H1 (cell line): ENCODE data around the gene CADM2. TPM values are rescaled to one million over a fixed set of nuclear protein-coding genes. Genes with fewer than 3 reads are reported as not detected.

Experiments used
- CTCF ChIA-PET: fragments of 300-600 bp; sonication (Branson Sonifier 250); formaldehyde crosslinking; loops from one replicate; lab custom pipeline; 2021; ENCODE audit not compliant: partially characterized antibody; lab: Charles Lee
- POLR2A ChIA-PET: fragments of 300-600 bp; sonication (Branson Sonifier 250); formaldehyde crosslinking; loops from one replicate; lab custom pipeline; 2021; ENCODE audit warnings: inconsistent platforms; ENCODE audit not compliant: partially characterized antibody; lab: Charles Lee
- DNase-seq, 2 experiments: peaks; one replicate each; pipeline versions ENCODE4 v3.0.0 to v3.0.0-alpha.2; 2010 to 2022; ENCODE audit warnings: low spot score in 2 of 2, low read depth in 1 of 2, mixed read lengths in 1 of 2
- FAIRE-seq: peaks from 2 replicates; lab custom pipeline; 2011; peaks lifted over from hg19 to GRCh38; lab: Jason Lieb, UNC
- H2AFZ ChIP-seq: 2 replicates; pipeline ENCODE4 v1.8.1; 2012; ENCODE audit warnings: low read length, inconsistent platforms
- H2AK5ac ChIP-seq: 2 replicates; pipeline ENCODE4 v1.6.1; 2013; ENCODE audit warnings: low read depth, low read length
- H2BK120ac ChIP-seq: replicated peaks from 2 replicates; pipeline ENCODE3; 2013; ENCODE audit warnings: low read depth, low read length, inconsistent platforms
- H2BK12ac ChIP-seq: 2 replicates; pipeline ENCODE4 v1.6.1; 2013; ENCODE audit warnings: low read depth, low read length
- H2BK15ac ChIP-seq: 2 replicates; pipeline ENCODE4 v1.6.1; 2013; ENCODE audit warnings: low read length
- H2BK20ac ChIP-seq: 2 replicates; pipeline ENCODE4 v1.6.1; 2013; ENCODE audit warnings: low read length
- H2BK5ac ChIP-seq: 2 replicates; pipeline ENCODE4 v1.6.1; 2013; ENCODE audit warnings: low read depth, low read length
- H3K14ac ChIP-seq: 2 replicates; pipeline ENCODE4 v1.6.1; 2013; ENCODE audit warnings: inconsistent platforms; ENCODE audit not compliant: insufficient read length
- H3K18ac ChIP-seq: 2 replicates; pipeline ENCODE4 v1.6.1; 2013; ENCODE audit warnings: low read length; ENCODE audit errors: extremely low read depth
- H3K23ac ChIP-seq: 2 replicates; pipeline ENCODE4 v1.6.1; 2013; ENCODE audit warnings: inconsistent platforms; ENCODE audit not compliant: insufficient read length
- H3K23me2 ChIP-seq: 2 replicates; pipeline ENCODE4 v1.6.1; 2013; ENCODE audit warnings: low read depth, low read length
- H3K27ac ChIP-seq: 2 replicates; pipeline ENCODE4 v1.6.1; 2011; ENCODE audit warnings: low read depth, low read length, inconsistent platforms
- H3K27me3 ChIP-seq, 4 experiments: replicated peaks in 1 of 4; 1 replicate in 1 of 4; 2 replicates in 3 of 4; pipeline versions ENCODE4 v1.6.1 to v1.8.1; 2011 to 2013; ENCODE audit warnings: low read length in 3 of 4, mild to moderate bottlenecking in 3 of 4, inconsistent platforms in 2 of 4, mixed read lengths in 2 of 4, moderate library complexity in 1 of 4; ENCODE audit not compliant: control insufficient read depth in 3 of 4, insufficient read depth in 3 of 4; ENCODE audit errors: extremely low read depth in 1 of 4
- H3K36me3 ChIP-seq, 4 experiments: 2 replicates each; pipeline versions ENCODE4 v1.6.1 to v1.8.1; 2011 to 2013; ENCODE audit warnings: mild to moderate bottlenecking in 4 of 4, low read length in 3 of 4, moderate library complexity in 2 of 4, control low read depth in 1 of 4, inconsistent platforms in 1 of 4; ENCODE audit not compliant: insufficient read depth in 4 of 4, control insufficient read depth in 2 of 4
- H3K4ac ChIP-seq: replicated peaks from 2 replicates; pipeline ENCODE3; 2013; ENCODE audit warnings: low read length, low read depth, mixed read lengths, inconsistent platforms; ENCODE audit not compliant: insufficient read length
- H3K4me1 ChIP-seq, 4 experiments: replicated peaks in 1 of 4; 1 replicate in 1 of 4; 2 replicates in 3 of 4; pipeline versions ENCODE4 v1.6.1 to v1.8.1; 2011 to 2013; ENCODE audit warnings: low read length in 3 of 4, inconsistent platforms in 2 of 4, mixed read lengths in 1 of 4; ENCODE audit not compliant: insufficient read depth in 4 of 4, control insufficient read depth in 3 of 4
- H3K4me2 ChIP-seq, 2 experiments: 2 replicates each; pipeline versions ENCODE4 v1.6.1 to v1.8.1; 2011 to 2013; ENCODE audit warnings: low read depth in 2 of 2, low read length in 2 of 2, control low read depth in 1 of 2, inconsistent platforms in 1 of 2, mild to moderate bottlenecking in 1 of 2; ENCODE audit not compliant: insufficient read depth in 1 of 2
- H3K4me3 ChIP-seq, 4 experiments: fragments of 200-600, 300-600 bp in 1 of 4; sonication (generic), shearing (Covaris generic), sonication (Bioruptor Twin) in 1 of 4; 2 replicates each; pipeline versions ENCODE4 v1.5.1 to v1.8.1; 2011 to 2016; ENCODE audit warnings: low read length in 4 of 4, low read depth in 3 of 4, control low read depth in 2 of 4, inconsistent platforms in 2 of 4, mild to moderate bottlenecking in 2 of 4, mixed read lengths in 1 of 4, moderate library complexity in 1 of 4; ENCODE audit not compliant: insufficient read depth in 2 of 4; ENCODE audit errors: extremely low read depth in 1 of 4
- H3K56ac ChIP-seq: replicated peaks from 2 replicates; pipeline ENCODE3; 2013; ENCODE audit warnings: low read depth, mild to moderate bottlenecking, mixed read lengths, low read length, inconsistent platforms; ENCODE audit not compliant: insufficient read length
- H3K79me1 ChIP-seq: 2 replicates; pipeline ENCODE4 v1.6.1; 2013; ENCODE audit warnings: low read depth, low read length, control low read depth
- H3K79me2 ChIP-seq, 2 experiments: 2 replicates each; pipeline versions ENCODE4 v1.6.1 to v1.8.1; 2012 to 2013; ENCODE audit warnings: low read length in 2 of 2, mild to moderate bottlenecking in 2 of 2, inconsistent platforms in 1 of 2; ENCODE audit not compliant: insufficient read depth in 2 of 2, control insufficient read depth in 1 of 2
- H3K9ac ChIP-seq, 4 experiments: replicated peaks in 1 of 4; 1 replicate in 1 of 4; 2 replicates in 3 of 4; pipeline versions ENCODE4 v1.6.1 to v1.8.1; 2011 to 2013; ENCODE audit warnings: low read depth in 3 of 4, low read length in 3 of 4, control low read depth in 2 of 4, mild to moderate bottlenecking in 2 of 4, moderate library complexity in 2 of 4, inconsistent platforms in 1 of 4; ENCODE audit errors: extremely low read depth in 1 of 4
- H3K9me3 ChIP-seq, 2 experiments: 2 replicates each; pipeline versions ENCODE4 v1.6.1 to v1.8.1; 2012 to 2013; ENCODE audit warnings: mild to moderate bottlenecking in 2 of 2, moderate library complexity in 2 of 2, control low read depth in 1 of 2, inconsistent platforms in 1 of 2, low read depth in 1 of 2, low read length in 1 of 2, mixed read lengths in 1 of 2; ENCODE audit not compliant: insufficient read depth in 2 of 2
- H4K20me1 ChIP-seq, 2 experiments: replicated peaks in 1 of 2; 2 replicates each; pipeline versions ENCODE3 to v1.8.1; 2011 to 2013; ENCODE audit warnings: inconsistent platforms in 2 of 2, low read length in 2 of 2, mild to moderate bottlenecking in 1 of 2; ENCODE audit not compliant: insufficient read depth in 2 of 2, control insufficient read depth in 1 of 2
- H4K5ac ChIP-seq: 2 replicates; pipeline ENCODE4 v1.6.1; 2013; ENCODE audit warnings: low read length, low read depth, mixed read lengths, inconsistent platforms; ENCODE audit not compliant: insufficient read length
- H4K8ac ChIP-seq: 2 replicates; pipeline ENCODE4 v1.8.0; 2013; ENCODE audit warnings: mild to moderate bottlenecking, moderate library complexity, low read length, inconsistent platforms; ENCODE audit not compliant: insufficient read depth; ENCODE audit errors: extremely low read depth
- H4K91ac ChIP-seq: replicated peaks from 2 replicates; pipeline ENCODE3; 2013; ENCODE audit warnings: low read length, mixed read lengths, inconsistent platforms; ENCODE audit not compliant: insufficient read length
- BACH1 ChIP-seq: IDR thresholded peaks from 2 replicates; pipeline ENCODE4 v1.6.1; 2012; ENCODE audit warnings: low read length, improper control_type of control experiment
- BCL11A ChIP-seq, 2 experiments: IDR thresholded peaks; one replicate each; pipeline ENCODE4 v1.6.1; 2011; ENCODE audit warnings: low read depth in 2 of 2, low read length in 2 of 2, mild to moderate bottlenecking in 2 of 2
- CBX8 ChIP-seq: fragments of 300-800, 300-1000 bp; sonication (generic); IDR thresholded peaks from 2 replicates; pipeline ENCODE4 v1.7.1; 2016; ENCODE audit warnings: low read depth, low read length, borderline replicate concordance
- CHD2 ChIP-seq: IDR thresholded peaks from 2 replicates; pipeline ENCODE4 v1.6.1; 2012; ENCODE audit warnings: low read length, improper control_type of control experiment
- FOSL1 ChIP-seq: IDR thresholded peaks from 2 replicates; pipeline ENCODE4 v1.6.1; 2011; ENCODE audit warnings: mild to moderate bottlenecking, low read depth, low read length, moderate library complexity; ENCODE audit not compliant: insufficient read depth
- KDM1A ChIP-seq: fragments of 200-600, 300-600 bp; sonication (generic); IDR thresholded peaks from 2 replicates; pipeline ENCODE4 v1.7.1; 2016; ENCODE audit warnings: mild to moderate bottlenecking, low read length, borderline replicate concordance
- SAP30 ChIP-seq: fragments of 300-600 bp; sonication (generic); IDR thresholded peaks from 2 replicates; pipeline ENCODE4 v1.7.1; 2012; ENCODE audit warnings: low read length, moderate library complexity, mild to moderate bottlenecking, inconsistent platforms; ENCODE audit not compliant: insufficient read depth, insufficient replicate concordance
- SP2 ChIP-seq: IDR thresholded peaks from 2 replicates; pipeline ENCODE4 v1.6.1; 2012; ENCODE audit warnings: mild to moderate bottlenecking, low read length, inconsistent platforms
- TAF1 ChIP-seq: IDR thresholded peaks from 2 replicates; pipeline ENCODE4 v1.6.1; 2011; ENCODE audit warnings: mild to moderate bottlenecking, low read depth, low read length
- YY1 ChIP-seq: IDR thresholded peaks from 2 replicates; pipeline ENCODE4 v1.6.1; 2011; ENCODE audit warnings: low read depth, mild to moderate bottlenecking, low read length
- ZNF274 ChIP-seq: IDR thresholded peaks from 2 replicates; pipeline ENCODE4 v1.7.0; 2012; ENCODE audit warnings: low read length, borderline replicate concordance; ENCODE audit errors: extremely low read depth
- WGBS, 2 experiments: shearing (Covaris generic) in 1 of 2; methylation state at CpG; one replicate each; pipeline versions ENCODE4 v1.1.6 to v1.1.7; 2013 to 2015; ENCODE audit warnings: low lambda C conversion rate in 2 of 2, mixed read lengths in 2 of 2, inconsistent platforms in 1 of 2, low coverage in 1 of 2, missing lambda C conversion rate in 1 of 2; ENCODE audit not compliant: insufficient replicate concordance in 2 of 2, insufficient coverage in 1 of 2, insufficient read length in 1 of 2; ENCODE audit errors: extremely low coverage in 1 of 2, missing lambda C conversion rate in 1 of 2; 5-methylcytosine and 5-hydroxymethylcytosine counted together
- polyA plus RNA-seq, 7 experiments: library from polyadenylated mRNA; depleted of rRNA in 3 of 7; stranded (reverse) in 5 of 7; unstranded in 2 of 7; fragments of >200 nt in 5 of 7; fragments of 200-250 nt in 2 of 7; gene quantifications; 1 replicate in 5 of 7; 2 replicates in 1 of 7; 4 replicates in 1 of 7; pipeline versions ENCODE4 v1.2.1 to v1.2.3, GENCODE V29; 2011 to 2013; ENCODE audit warnings: missing spikeins in 2 of 7, mixed read lengths in 2 of 7
- total RNA-seq: library from RNA; stranded (reverse); fragmentation: NEBNext Ultra II Directional; extraction: Animal tissue kit (Norgen Biotek cat#: 25700); gene quantifications from 2 replicates; pipeline ENCODE4 v1.2.1, GENCODE V29; 2021
- TF ChIP-seq, protein P1 (sequence below): IDR thresholded peaks from 2 replicates; pipeline ENCODE4 v1.6.1; 2012; ENCODE audit warnings: inconsistent platforms
- TF ChIP-seq, protein P2 (sequence below): IDR thresholded peaks from 2 replicates; pipeline ENCODE4 v1.6.1; 2012; ENCODE audit warnings: inconsistent platforms

Gene CADM2
- total and polyA plus RNA-seq, 2 of the 8 experiments (the other 6 are each of a cell fraction or from before 2014, with no cell fraction given), result 14.9 to 20.9 TPM

DNA sequence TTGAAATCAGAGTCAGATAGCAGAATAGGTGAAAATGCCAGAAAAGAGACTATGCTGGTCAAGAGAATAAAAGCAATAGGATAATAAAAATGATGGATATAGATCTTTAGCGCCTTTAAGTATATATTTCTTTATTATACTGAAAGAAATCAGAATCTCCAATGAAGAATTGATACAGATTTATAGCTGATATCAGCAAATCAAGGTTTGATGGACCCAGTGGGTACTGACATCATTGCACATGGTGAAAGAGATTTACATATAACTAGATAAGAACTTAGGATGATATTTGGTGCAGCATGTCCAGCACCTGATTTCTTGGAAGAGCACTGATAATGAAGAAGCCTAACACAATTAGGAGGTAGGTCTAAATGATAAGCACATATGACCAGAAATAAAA is 18.2 kb downstream of the CADM2 start:
- no peak overlapping the region for H4K8ac ChIP-seq
- no peak overlapping the region for H2BK20ac ChIP-seq
- no peak overlapping the region for H3K18ac ChIP-seq
- H3K14ac ChIP-seq, result no peak overlapping the region
- H4K91ac ChIP-seq, result no peak overlapping the region
- DNase-seq (no peak), FAIRE-seq (no peak)
- no peak overlapping the region for H2AK5ac ChIP-seq
- H2AFZ ChIP-seq, result no peak overlapping the region
- H2BK15ac ChIP-seq, result no peak overlapping the region
- H3K79me1 ChIP-seq, result no peaks in the 10 kb centered on the region
- no peaks in the 10 kb centered on the region for H4K20me1 ChIP-seq
- H2BK5ac ChIP-seq, result no peak overlapping the region
- no peak overlapping the region for H3K56ac ChIP-seq
- no peaks in the 10 kb centered on the region for H3K27me3 ChIP-seq
- no peak overlapping the region for H3K4ac ChIP-seq
- no peaks in the 10 kb centered on the region for H3K23me2 ChIP-seq
- no peak overlapping the region for H3K4me3 ChIP-seq
- no peak overlapping the region for H3K4me2 ChIP-seq
- no peak overlapping the region for H2BK12ac ChIP-seq
- no peak overlapping the region for H4K5ac ChIP-seq
- no peak overlapping the region for H3K23ac ChIP-seq
- no peak overlapping the region for H3K9ac ChIP-seq
- H3K9me3 ChIP-seq, result no peaks in the 10 kb centered on the region
- H2BK120ac ChIP-seq, result no peak overlapping the region
- no peak overlapping the region for H3K27ac ChIP-seq
- peaks cover 0 to 3% (median 1%) of the 10 kb centered on the region in 4 experiments; a peak in 2 of 7 replicates for H3K4me1 ChIP-seq
- CTCF ChIA-PET, result no interaction called here
- no peaks in the 10 kb centered on the region for H3K36me3 ChIP-seq
- 100% methylated on average over 1 of the region's 1 CpG; no CpG with 5 or more reads in 1 of the 2 experiments for WGBS, 2 experiments
- no peak for TF ChIP-seq YY1
- TF ChIP-seq ZNF274, result no peak
- no peak for TF ChIP-seq FOSL1
- no peak for TF ChIP-seq TAF1
- no peak for TF ChIP-seq CBX8
- TF ChIP-seq, protein P1, sequence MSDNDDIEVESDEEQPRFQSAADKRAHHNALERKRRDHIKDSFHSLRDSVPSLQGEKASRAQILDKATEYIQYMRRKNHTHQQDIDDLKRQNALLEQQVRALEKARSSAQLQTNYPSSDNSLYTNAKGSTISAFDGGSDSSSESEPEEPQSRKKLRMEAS, result no peak
- TF ChIP-seq SAP30, result no peak
- TF ChIP-seq KDM1A, result no peak
- TF ChIP-seq BCL11A (IDR thresholded peaks at IDR 0.05; ENCODE audit: low read depth in 2 of 2, low read length in 2 of 2), result no peak
- TF ChIP-seq, protein P2, sequence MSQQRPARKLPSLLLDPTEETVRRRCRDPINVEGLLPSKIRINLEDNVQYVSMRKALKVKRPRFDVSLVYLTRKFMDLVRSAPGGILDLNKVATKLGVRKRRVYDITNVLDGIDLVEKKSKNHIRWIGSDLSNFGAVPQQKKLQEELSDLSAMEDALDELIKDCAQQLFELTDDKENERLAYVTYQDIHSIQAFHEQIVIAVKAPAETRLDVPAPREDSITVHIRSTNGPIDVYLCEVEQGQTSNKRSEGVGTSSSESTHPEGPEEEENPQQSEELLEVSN, result no peak
- no peak for TF ChIP-seq CHD2
- TF ChIP-seq SP2, result no peak
- no peak for TF ChIP-seq BACH1
- POLR2A ChIA-PET, result no interaction called here
- peaks cover 0 to 74% of the 10 kb centered on the region in 2 experiments; a peak in 3 of 4 replicates for H3K79me2 ChIP-seq
